ENCODE data around the gene SERGEF.

DNA sequence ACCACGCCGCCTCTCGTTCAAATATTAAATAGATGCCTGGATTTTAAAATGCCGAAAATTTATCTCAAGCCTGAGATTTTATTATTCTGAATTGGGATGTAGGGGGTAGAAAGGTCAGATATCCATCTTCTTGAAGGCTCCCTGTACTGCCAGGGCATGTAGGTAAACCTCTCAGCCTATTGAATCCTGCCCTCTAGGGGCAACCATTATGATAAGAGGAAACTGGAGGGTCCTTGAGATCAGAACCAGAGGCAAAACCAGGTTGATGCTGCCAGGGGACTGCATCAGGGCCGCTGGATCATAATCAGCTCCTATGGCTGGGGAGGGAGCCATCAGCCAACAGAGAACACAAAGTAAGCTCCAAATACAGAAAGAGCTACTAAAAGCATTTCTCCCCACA is 185.8 kb downstream of the SERGEF start:
- TF ChIP-seq EZH2phosphoT487 (IDR thresholded peaks at IDR 0.05; ENCODE audit: insufficient read depth, low read depth) (no peak), EZH2 (IDR thresholded peaks at IDR 0.05; ENCODE audit: insufficient read depth, poor library complexity, severe bottlenecking) (no peak)
